Trophoblast cell (in vitro differentiated cells and primary cell): Measurements from ENCODE around the gene VSIG10L2.

Experiments used
- DNase-seq, 2 donors: peaks; one replicate each; pipeline ENCODE4 v3.0.0-alpha.2; 2016
- H2AFZ ChIP-seq: 2 replicates; pipeline ENCODE4 v1.6.1; 2013; ENCODE audit warnings: low read length, moderate library complexity, mild to moderate bottlenecking; ENCODE audit not compliant: insufficient read depth, poor library complexity
- H2AK5ac ChIP-seq: 2 replicates; pipeline ENCODE4 v1.6.1; 2013; ENCODE audit warnings: mild to moderate bottlenecking, low read length
- H2BK120ac ChIP-seq: 2 replicates; pipeline ENCODE4 v1.6.1; 2013; ENCODE audit warnings: low read length, mild to moderate bottlenecking, moderate library complexity; ENCODE audit not compliant: insufficient read depth, poor library complexity
- H2BK12ac ChIP-seq: 2 replicates; pipeline ENCODE4 v1.6.1; 2013; ENCODE audit warnings: mild to moderate bottlenecking, low read length, moderate library complexity
- H2BK5ac ChIP-seq: 2 replicates; pipeline ENCODE4 v1.6.1; 2013; ENCODE audit warnings: low read length, low read depth, moderate library complexity, mild to moderate bottlenecking; ENCODE audit not compliant: poor library complexity
- H3K14ac ChIP-seq: 2 replicates; pipeline ENCODE4 v1.6.1; 2013; ENCODE audit warnings: mild to moderate bottlenecking, low read length
- H3K18ac ChIP-seq: 2 replicates; pipeline ENCODE4 v1.6.1; 2013; ENCODE audit warnings: mild to moderate bottlenecking, low read length
- H3K23ac ChIP-seq: 2 replicates; pipeline ENCODE4 v1.6.1; 2013; ENCODE audit warnings: low read length
- H3K27ac ChIP-seq: 2 replicates; pipeline ENCODE4 v1.5.1; 2013; ENCODE audit warnings: low read depth, mild to moderate bottlenecking, inconsistent platforms, low read length, moderate library complexity
- H3K27me3 ChIP-seq: 2 replicates; pipeline ENCODE4 v1.6.1; 2013; ENCODE audit warnings: inconsistent platforms, mild to moderate bottlenecking, low read length, moderate library complexity; ENCODE audit not compliant: insufficient read depth
- H3K36me3 ChIP-seq, 2 experiments: 1 replicate in 1 of 2; 2 replicates in 1 of 2; pipeline ENCODE4 v1.6.1; 2013; ENCODE audit warnings: low read length in 2 of 2, mild to moderate bottlenecking in 2 of 2, moderate library complexity in 1 of 2; ENCODE audit not compliant: insufficient read depth in 2 of 2, control insufficient read depth in 1 of 2
- H3K4ac ChIP-seq: 2 replicates; pipeline ENCODE4 v1.6.1; 2013; ENCODE audit warnings: low read depth, mild to moderate bottlenecking, low read length, moderate library complexity
- H3K4me1 ChIP-seq, 2 experiments: 1 replicate in 1 of 2; 2 replicates in 1 of 2; pipeline ENCODE4 v1.6.1; 2013; ENCODE audit warnings: low read length in 2 of 2, mild to moderate bottlenecking in 2 of 2, moderate library complexity in 1 of 2; ENCODE audit not compliant: insufficient read depth in 2 of 2, control insufficient read depth in 1 of 2
- H3K4me2 ChIP-seq: 2 replicates; pipeline ENCODE4 v1.6.1; 2013; ENCODE audit warnings: inconsistent platforms, mild to moderate bottlenecking, low read length, moderate library complexity
- H3K4me3 ChIP-seq: 2 replicates; pipeline ENCODE4 v1.5.1; 2013; ENCODE audit warnings: mild to moderate bottlenecking, low read depth, low read length, inconsistent platforms
- H3K79me1 ChIP-seq: one replicate; pipeline ENCODE4 v1.6.1; 2013; ENCODE audit warnings: low read length
- H3K79me2 ChIP-seq: 2 replicates; pipeline ENCODE4 v1.6.1; 2013; ENCODE audit warnings: low read length, mild to moderate bottlenecking; ENCODE audit not compliant: control insufficient read depth, insufficient read depth, poor library complexity
- H3K9ac ChIP-seq: 2 replicates; pipeline ENCODE4 v1.6.1; 2013; ENCODE audit warnings: mild to moderate bottlenecking, low read length
- H3K9me3 ChIP-seq: 2 replicates; pipeline ENCODE4 v1.6.1; 2013; ENCODE audit warnings: low read depth, mild to moderate bottlenecking, control low read depth, inconsistent platforms, low read length; ENCODE audit not compliant: insufficient read depth
- H4K12ac ChIP-seq: 2 replicates; pipeline ENCODE4 v1.6.1; 2013; ENCODE audit warnings: low read depth, mild to moderate bottlenecking, low read length, moderate library complexity
- H4K8ac ChIP-seq: 2 replicates; pipeline ENCODE4 v1.6.1; 2013; ENCODE audit warnings: low read depth, mild to moderate bottlenecking, low read length, moderate library complexity
- H4K91ac ChIP-seq: one replicate; pipeline ENCODE4 v1.6.1; 2013; ENCODE audit warnings: low read depth, mild to moderate bottlenecking, low read length, moderate library complexity
- WGBS: extraction: QIAGEN DNeasy Blood & Tissue Kit; methylation state at CpG from one replicate; pipeline ENCODE4 v1.1.7; 2013; ENCODE audit warnings: missing lambda C conversion rate; ENCODE audit not compliant: insufficient read length, insufficient coverage; ENCODE audit errors: extremely low coverage; 5-methylcytosine and 5-hydroxymethylcytosine counted together

The VSIG10L2 gene

DNA sequence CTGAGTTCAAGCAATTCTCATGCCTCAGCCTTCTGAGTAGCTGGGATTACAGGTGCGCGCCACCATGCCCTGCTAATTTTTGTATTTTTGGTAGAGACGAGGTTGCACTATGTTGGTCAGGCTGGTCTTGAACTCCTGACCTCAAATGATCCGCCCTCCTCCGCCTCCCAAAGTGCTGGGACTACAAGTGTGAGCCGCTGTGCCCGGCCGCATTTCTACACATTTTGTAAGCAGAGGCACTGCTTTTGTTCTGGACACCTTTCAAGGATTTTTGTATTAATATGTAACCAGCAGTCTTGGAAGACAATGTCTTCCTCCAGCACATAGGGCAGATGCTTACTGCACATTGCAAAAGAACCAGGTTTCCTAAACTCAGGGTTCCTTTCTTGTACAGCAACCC is 11.4 kb upstream of the VSIG10L2 start:
- H3K4ac ChIP-seq: no peak overlapping the region
- no peak overlapping the region for H3K9ac ChIP-seq
- no peak overlapping the region for H3K4me3 ChIP-seq
- H3K4me2 ChIP-seq: no peak overlapping the region
- no peaks in the 10 kb centered on the region for H3K79me2 ChIP-seq
- H2BK12ac ChIP-seq: no peak overlapping the region
- H3K27me3 ChIP-seq: no peaks in the 10 kb centered on the region
- peaks cover 2 to 5% of the 10 kb centered on the region in 2 experiments for H3K4me1 ChIP-seq
- no peak overlapping the region for H3K23ac ChIP-seq
- WGBS: no CpG with 5 or more reads among the region's 8 CpGs
- H3K18ac ChIP-seq: no peak overlapping the region
- no peaks in the 10 kb centered on the region for H3K36me3 ChIP-seq
- no peaks in the 10 kb centered on the region for H3K79me1 ChIP-seq
- H3K9me3 ChIP-seq: no peaks in the 10 kb centered on the region
- no peak overlapping the region for H4K91ac ChIP-seq
- H3K14ac ChIP-seq: no peak overlapping the region
- no peak overlapping the region for H4K8ac ChIP-seq
- H2AFZ ChIP-seq: no peak overlapping the region
- no peak overlapping the region for H2BK120ac ChIP-seq
- H4K12ac ChIP-seq: no peak overlapping the region
- H2AK5ac ChIP-seq: no peak overlapping the region
- H3K27ac ChIP-seq: no peak overlapping the region
- DNase-seq: no peak
- no peak overlapping the region for H2BK5ac ChIP-seq

DNA sequence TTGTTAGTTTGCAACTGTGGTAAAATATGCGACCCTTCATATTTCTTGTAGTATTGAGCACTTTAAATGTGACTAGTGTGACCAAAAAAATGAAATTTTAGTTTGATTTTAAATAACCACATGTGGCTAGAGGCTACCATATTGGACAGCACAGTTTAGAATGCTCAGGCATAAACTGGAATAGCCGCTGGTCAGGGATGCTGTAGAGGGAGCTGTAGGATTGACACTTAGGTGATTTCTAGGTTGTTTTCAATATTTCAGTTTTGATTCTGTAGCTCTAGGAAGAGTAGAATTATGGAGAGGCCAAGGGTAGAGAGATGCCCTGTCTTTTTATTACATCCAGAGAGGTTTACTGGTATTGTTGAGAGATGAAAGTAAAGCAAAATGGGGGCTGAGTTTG is 10.8 kb upstream of the VSIG10L2 start:
- no peaks in the 10 kb centered on the region for H3K27me3 ChIP-seq
- no peak overlapping the region for H2BK12ac ChIP-seq
- H3K9ac ChIP-seq: no peak overlapping the region
- no peak overlapping the region for H3K23ac ChIP-seq
- H3K9me3 ChIP-seq: no peaks in the 10 kb centered on the region
- no peak overlapping the region for H4K12ac ChIP-seq
- H3K4ac ChIP-seq: no peak overlapping the region
- H4K8ac ChIP-seq: no peak overlapping the region
- H2BK120ac ChIP-seq: no peak overlapping the region
- no CpG with 5 or more reads among the region's 2 CpGs for WGBS
- no peaks in the 10 kb centered on the region for H3K79me2 ChIP-seq
- no peak for DNase-seq
- H3K79me1 ChIP-seq: no peaks in the 10 kb centered on the region
- no peak overlapping the region for H2AFZ ChIP-seq
- no peak overlapping the region for H2AK5ac ChIP-seq
- H3K18ac ChIP-seq: no peak overlapping the region
- no peak overlapping the region for H3K27ac ChIP-seq
- H3K4me3 ChIP-seq: no peak overlapping the region
- no peak overlapping the region for H3K14ac ChIP-seq
- no peak overlapping the region for H4K91ac ChIP-seq
- H3K4me1 ChIP-seq: peaks cover 2 to 5% of the 10 kb centered on the region in 2 experiments
- H2BK5ac ChIP-seq: no peak overlapping the region
- H3K4me2 ChIP-seq: no peak overlapping the region
- no peaks in the 10 kb centered on the region for H3K36me3 ChIP-seq

DNA sequence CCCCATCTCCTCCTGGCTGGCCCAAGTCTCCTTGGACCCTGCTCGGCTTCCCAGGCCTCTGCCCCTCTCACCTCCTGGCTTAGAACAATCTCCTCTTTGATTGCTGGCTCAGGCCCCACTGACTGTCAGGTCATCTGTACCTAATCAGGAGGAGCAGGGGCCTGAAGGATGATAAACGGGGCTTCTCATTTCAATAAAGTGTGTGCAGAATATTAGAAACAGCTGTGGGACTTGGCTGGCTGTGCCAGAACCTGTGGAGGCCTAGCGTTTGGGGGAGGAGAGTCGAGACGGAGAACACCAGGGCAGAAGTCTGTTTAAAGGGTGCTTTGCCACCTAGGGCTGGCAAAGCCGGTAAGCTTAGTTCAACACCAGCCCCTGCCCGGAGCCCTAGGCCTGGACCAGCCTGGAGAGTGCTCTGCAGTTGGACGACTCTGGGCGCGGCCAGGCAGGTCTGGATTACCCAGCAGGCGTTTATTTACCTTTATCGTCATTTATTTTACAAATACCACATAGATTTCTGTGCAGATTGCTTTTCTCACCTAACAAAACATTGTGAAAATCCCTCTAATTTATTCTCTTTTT is 10.1 kb upstream of the VSIG10L2 start:
- Histone ChIP-seq H3K4me1 (peaks cover 2 to 5% of the 10 kb centered on the region in 2 experiments), H4K8ac (no peak overlapping the region), H3K27ac (no peak overlapping the region), H3K23ac (no peak overlapping the region), H2AK5ac (no peak overlapping the region), H3K9ac (no peak overlapping the region), H4K12ac (no peak overlapping the region), H2BK12ac (no peak overlapping the region), H3K36me3 (no peaks in the 10 kb centered on the region), H3K9me3 (no peaks in the 10 kb centered on the region), H3K14ac (no peak overlapping the region), H3K4ac (no peak overlapping the region), H4K91ac (no peak overlapping the region), H3K79me1 (no peaks in the 10 kb centered on the region), H3K18ac (no peak overlapping the region), H3K4me2 (no peak overlapping the region), H3K27me3 (no peaks in the 10 kb centered on the region), H3K4me3 (no peak overlapping the region), H2BK5ac (no peak overlapping the region), H2BK120ac (no peak overlapping the region), H3K79me2 (no peaks in the 10 kb centered on the region), H2AFZ (no peak overlapping the region)
- no CpG with 5 or more reads among the region's 12 CpGs for WGBS
- DNase-seq: no peak

DNA sequence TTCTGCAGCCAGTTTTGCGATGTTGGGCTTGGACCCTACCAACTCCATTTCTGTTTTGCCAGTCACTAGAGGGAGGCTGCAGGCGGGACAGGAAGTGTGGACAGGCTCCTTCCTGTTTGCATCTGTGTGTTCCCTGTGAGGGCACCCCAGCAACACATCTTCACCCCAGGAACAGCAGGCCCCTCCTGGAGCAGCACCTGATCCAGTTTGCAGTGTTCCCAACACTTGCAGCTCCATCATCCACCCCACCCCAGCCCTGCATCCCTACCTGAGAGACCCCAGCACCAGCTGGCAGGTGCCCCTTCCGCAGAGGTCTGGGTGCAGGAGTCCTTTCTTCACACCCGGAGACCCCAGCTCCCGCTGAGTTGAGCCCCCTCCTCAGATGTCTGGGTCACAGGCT is 7.4 kb upstream of the VSIG10L2 start:
- H3K14ac ChIP-seq: no peak overlapping the region
- no peak overlapping the region for H3K9ac ChIP-seq
- H2AFZ ChIP-seq: peak overlapping the region; percentile 64
- H3K4me2 ChIP-seq: no peak overlapping the region
- no peak overlapping the region for H2BK120ac ChIP-seq
- H3K9me3 ChIP-seq: no peaks in the 10 kb centered on the region
- DNase-seq: no peak
- no peak overlapping the region for H4K12ac ChIP-seq
- H2BK5ac ChIP-seq: no peak overlapping the region
- peaks cover 6 to 8% of the 10 kb centered on the region in 2 experiments for H3K4me1 ChIP-seq
- no peak overlapping the region for H3K4me3 ChIP-seq
- H3K4ac ChIP-seq: no peak overlapping the region
- peak overlapping the region; percentile 42 for H4K8ac ChIP-seq
- H3K18ac ChIP-seq: no peak overlapping the region
- no peak overlapping the region for H2BK12ac ChIP-seq
- no CpG with 5 or more reads among the region's 5 CpGs for WGBS
- no peak overlapping the region for H3K23ac ChIP-seq
- H3K27ac ChIP-seq: no peak overlapping the region
- no peak overlapping the region for H4K91ac ChIP-seq
- no peaks in the 10 kb centered on the region for H3K36me3 ChIP-seq
- H3K79me1 ChIP-seq: no peaks in the 10 kb centered on the region
- H3K79me2 ChIP-seq: no peaks in the 10 kb centered on the region
- H2AK5ac ChIP-seq: no peak overlapping the region
- H3K27me3 ChIP-seq: no peaks in the 10 kb centered on the region
